IPS-15b (cell line): Measurements from ENCODE around the gene METTL22.

Experiments
- H3K27me3 ChIP-seq: one replicate; pipeline ENCODE4 v1.6.1; 2013; ENCODE audit warnings: low read length; ENCODE audit not compliant: control insufficient read depth, insufficient read depth
- H3K36me3 ChIP-seq: one replicate; pipeline ENCODE4 v1.6.1; 2013; ENCODE audit warnings: low read length; ENCODE audit not compliant: control insufficient read depth, insufficient read depth
- H3K4me1 ChIP-seq: one replicate; pipeline ENCODE4 v1.6.1; 2013; ENCODE audit warnings: mild to moderate bottlenecking, low read length; ENCODE audit not compliant: control insufficient read depth, insufficient read depth
- H3K4me3 ChIP-seq: one replicate; pipeline ENCODE4 v1.5.1; 2013; ENCODE audit warnings: low read depth, low read length
- H3K9ac ChIP-seq: one replicate; pipeline ENCODE4 v1.6.1; 2013; ENCODE audit warnings: low read depth, mild to moderate bottlenecking, low read length
- H3K9me3 ChIP-seq: one replicate; pipeline ENCODE4 v1.6.1; 2013; ENCODE audit warnings: mild to moderate bottlenecking, low read length; ENCODE audit not compliant: control insufficient read depth, insufficient read depth

Gene METTL22

GRCh38 chr16:8660841-8661301 is 39.4 kb downstream of the METTL22 start:
- Histone ChIP-seq H3K9me3 (no peaks in the 10 kb centered on the region), H3K4me1 (no peaks in the 10 kb centered on the region), H3K27me3 (no peaks in the 10 kb centered on the region), H3K4me3 (no peak overlapping the region), H3K9ac (no peak overlapping the region), H3K36me3 (no peaks in the 10 kb centered on the region)

- H3K4me1 ChIP-seq: no peaks in the 10 kb centered on the region
- H3K9ac ChIP-seq: no peak overlapping the region
- no peaks in the 10 kb centered on the region for H3K27me3 ChIP-seq
- no peaks in the 10 kb centered on the region for H3K9me3 ChIP-seq
- no peak overlapping the region for H3K4me3 ChIP-seq
- no peaks in the 10 kb centered on the region for H3K36me3 ChIP-seq
These were observed 40.2 kb downstream of the METTL22 start for GRCh38 chr16:8661703-8662102.

GRCh38 chr16:8663192-8664089 is 41.9 kb downstream of the METTL22 start:
- H3K27me3 ChIP-seq: no peaks in the 10 kb centered on the region
- no peaks in the 10 kb centered on the region for H3K4me1 ChIP-seq
- no peaks in the 10 kb centered on the region for H3K9me3 ChIP-seq
- no peaks in the 10 kb centered on the region for H3K36me3 ChIP-seq
- H3K4me3 ChIP-seq: no peak overlapping the region
- H3K9ac ChIP-seq: no peak overlapping the region

- no peaks in the 10 kb centered on the region for H3K4me1 ChIP-seq
- no peaks in the 10 kb centered on the region for H3K27me3 ChIP-seq
- no peaks in the 10 kb centered on the region for H3K9me3 ChIP-seq
- no peaks in the 10 kb centered on the region for H3K36me3 ChIP-seq
- no peak overlapping the region for H3K4me3 ChIP-seq
- no peak overlapping the region for H3K9ac ChIP-seq
These were observed 44.0 kb downstream of the METTL22 start for GRCh38 chr16:8665529-8665928.

GRCh38 chr16:8667492-8667891 is 46.0 kb downstream of the METTL22 start:
- no peaks in the 10 kb centered on the region for H3K4me1 ChIP-seq
- no peaks in the 10 kb centered on the region for H3K27me3 ChIP-seq
- no peak overlapping the region for H3K4me3 ChIP-seq
- no peak overlapping the region for H3K9ac ChIP-seq
- no peaks in the 10 kb centered on the region for H3K9me3 ChIP-seq
- no peaks in the 10 kb centered on the region for H3K36me3 ChIP-seq

GRCh38 chr16:8668113-8668512 is 46.6 kb downstream of the METTL22 start:
- Histone ChIP-seq H3K27me3 (peaks cover 4% of the 10 kb centered on the region), H3K36me3 (no peaks in the 10 kb centered on the region), H3K4me1 (no peaks in the 10 kb centered on the region), H3K9ac (no peak overlapping the region), H3K4me3 (no peak overlapping the region), H3K9me3 (no peaks in the 10 kb centered on the region)

- H3K4me3 ChIP-seq: no peak overlapping the region
- H3K9ac ChIP-seq: no peak overlapping the region
- no peaks in the 10 kb centered on the region for H3K36me3 ChIP-seq
- H3K27me3 ChIP-seq: peaks cover 12% of the 10 kb centered on the region
- H3K9me3 ChIP-seq: no peaks in the 10 kb centered on the region
- H3K4me1 ChIP-seq: no peaks in the 10 kb centered on the region
These were observed 48.0 kb downstream of the METTL22 start for GRCh38 chr16:8669481-8669880.

GRCh38 chr16:8670014-8670560 is 48.6 kb downstream of the METTL22 start:
- peaks cover 17% of the 10 kb centered on the region for H3K27me3 ChIP-seq
- H3K36me3 ChIP-seq: no peaks in the 10 kb centered on the region
- H3K9me3 ChIP-seq: no peaks in the 10 kb centered on the region
- H3K4me3 ChIP-seq: no peak overlapping the region
- no peak overlapping the region for H3K9ac ChIP-seq
- H3K4me1 ChIP-seq: no peaks in the 10 kb centered on the region

GRCh38 chr16:8673611-8674412 is 52.3 kb downstream of the METTL22 start:
- Histone ChIP-seq H3K4me1 (no peaks in the 10 kb centered on the region), H3K9ac (no peak overlapping the region), H3K4me3 (peak overlapping the region; percentile 82), H3K36me3 (no peaks in the 10 kb centered on the region), H3K27me3 (peaks cover 26% of the 10 kb centered on the region), H3K9me3 (no peaks in the 10 kb centered on the region)

- peak within 1 kb of the TSS; percentile 82 for H3K4me3 ChIP-seq
- no peaks in the 10 kb centered on the region for H3K36me3 ChIP-seq
- H3K4me1 ChIP-seq: no peaks in the 10 kb centered on the region
- no peaks in the 10 kb centered on the region for H3K9me3 ChIP-seq
- H3K9ac ChIP-seq: peak within 1 kb of the TSS; percentile 47
- H3K27me3 ChIP-seq: peaks cover 26% of the 10 kb centered on the region
These were observed 53.0 kb downstream of the METTL22 start, which contains the start of gene ABAT for GRCh38 chr16:8674413-8675022. TSS of gene ABAT (plus strand) at chr16:8674617. CDS start at chr16:8735740, 61,123 bp downstream.
